MV-4-11 (cell line): ENCODE measurements around the gene ZNF804A.

Experiments used
- DNase-seq: peaks from one replicate; lab custom pipeline; 2025; lab: John Stamatoyannopoulos, UW

ZNF804A gene

GRCh38 chr2:184938221-184938985, 340.1 kb downstream of the ZNF804A start:
- DNase-seq, result no peak

GRCh38 chr2:184945326-184945725, 347.0 kb downstream of the ZNF804A start:
- no peak for DNase-seq

- DNase-seq, result no peak
Observed at GRCh38 chr2:184945824-184946223, 347.5 kb downstream of the ZNF804A start.

GRCh38 chr2:184956856-184957255, 358.5 kb downstream of the ZNF804A start:
- no peak for DNase-seq

- DNase-seq, result no peak
Observed at GRCh38 chr2:184971546-184972068, 373.3 kb downstream of the ZNF804A start.
